Measurements from ENCODE around the gene ATRIP. TPM values are rescaled to one million over a fixed set of nuclear protein-coding genes. Genes with fewer than 3 reads are reported as not detected.

ATRIP gene
- total and polyA plus RNA-seq, 8 donors, result 2.3 to 34.4 (median 4.6) TPM

Other genes with a start within 250 kb of the ATRIP start
- under 1 TPM in 1 of 5 donors, not detected in 4; 0.92 TPM for gene CAMP, start 223.2 kb upstream of the ATRIP start, total RNA-seq
- 1 to 10 TPM in 1 of 3 donors, under 1 TPM in 1, not detected in 1; 0.87 to 1.4 TPM for gene CAMP, start 223.2 kb upstream of the ATRIP start, polyA plus RNA-seq
- 10 to 100 TPM in 1 of 5 donors, 1 to 10 TPM in 3, not detected in 1; 2.7 to 15.6 (median 5.2) TPM for gene ZNF589, start 205.6 kb upstream of the ATRIP start, total RNA-seq
- gene ZNF589, start 205.6 kb upstream of the ATRIP start, polyA plus RNA-seq, result 1 to 10 TPM; 1.7 to 5.9 (median 2.1) TPM
- gene NME6, start 145.4 kb upstream of the ATRIP start, total RNA-seq, result 10 to 100 TPM in 3 of 5 donors, 1 to 10 TPM in 2; 3.8 to 55.1 (median 10.3) TPM
- gene NME6, start 145.4 kb upstream of the ATRIP start, polyA plus RNA-seq, result 10 to 100 TPM; 13.1 to 22.3 (median 15.1) TPM
- gene SPINK8, start 113.1 kb upstream of the ATRIP start, total RNA-seq, result not detected
- not detected for gene SPINK8, start 113.1 kb upstream of the ATRIP start, polyA plus RNA-seq
- gene FBXW12, start 74.5 kb upstream of the ATRIP start, total RNA-seq, result not detected
- gene FBXW12, start 74.5 kb upstream of the ATRIP start, polyA plus RNA-seq, result not detected
- gene PLXNB1, start 16.7 kb upstream of the ATRIP start, total RNA-seq, result 100 to 1,000 TPM in 4 of 5 donors, 10 to 100 TPM in 1; 86.7 to 874 (median 314) TPM
- gene PLXNB1, start 16.7 kb upstream of the ATRIP start, polyA plus RNA-seq, result 100 to 1,000 TPM in 1 of 3 donors, 10 to 100 TPM in 2; 13.9 to 157 (median 45.0) TPM
- gene CCDC51, start 6.6 kb upstream of the ATRIP start, total RNA-seq, result 10 to 100 TPM in 1 of 5 donors, 1 to 10 TPM in 4; 1.8 to 12.5 (median 7.1) TPM
- 10 to 100 TPM in 1 of 3 donors, 1 to 10 TPM in 2; 6.0 to 10.3 (median 9.5) TPM for gene CCDC51, start 6.6 kb upstream of the ATRIP start, polyA plus RNA-seq
- 100 to 1,000 TPM; 107 to 298 (median 230) TPM for gene TMA7, start 6.5 kb upstream of the ATRIP start, total RNA-seq
- gene TMA7, start 6.5 kb upstream of the ATRIP start, polyA plus RNA-seq, result 100 to 1,000 TPM; 644 to 702 (median 660) TPM
- gene SHISA5, start 57.4 kb downstream of the ATRIP start, total RNA-seq, result 100 to 1,000 TPM in 1 of 5 donors, 10 to 100 TPM in 4; 43.4 to 182 (median 51.8) TPM
- 100 to 1,000 TPM in 1 of 3 donors, 10 to 100 TPM in 2; 57.5 to 116 (median 58.7) TPM for gene SHISA5, start 57.4 kb downstream of the ATRIP start, polyA plus RNA-seq
- 1 to 10 TPM in 4 of 5 donors, not detected in 1; 1.0 to 9.6 (median 3.0) TPM for gene PFKFB4, start 110.1 kb downstream of the ATRIP start, total RNA-seq
- 1 to 10 TPM in 2 of 3 donors, under 1 TPM in 1; 0.61 to 3.2 (median 1.5) TPM for gene PFKFB4, start 110.1 kb downstream of the ATRIP start, polyA plus RNA-seq
- under 1 TPM in 2 of 5 donors, not detected in 3; 0.37 to 0.58 TPM for gene UCN2, start 117.0 kb downstream of the ATRIP start, total RNA-seq
- 1 to 10 TPM in 1 of 3 donors, under 1 TPM in 1, not detected in 1; 0.31 to 3.3 TPM for gene UCN2, start 117.0 kb downstream of the ATRIP start, polyA plus RNA-seq
- 10 to 100 TPM in 2 of 5 donors, 1 to 10 TPM in 3; 1.8 to 75.3 (median 7.6) TPM for gene COL7A1, start 148.6 kb downstream of the ATRIP start, total RNA-seq
- gene COL7A1, start 148.6 kb downstream of the ATRIP start, polyA plus RNA-seq, result 100 to 1,000 TPM in 1 of 3 donors, 1 to 10 TPM in 2; 6.3 to 123 (median 7.7) TPM
- 100 to 1,000 TPM; 178 to 568 (median 259) TPM for gene UQCRC1, start 162.9 kb downstream of the ATRIP start, total RNA-seq
- 100 to 1,000 TPM; 218 to 347 (median 295) TPM for gene UQCRC1, start 162.9 kb downstream of the ATRIP start, polyA plus RNA-seq
- gene TMEM89, start 175.0 kb downstream of the ATRIP start, total RNA-seq, result not detected
- under 1 TPM in 1 of 3 donors, not detected in 2; 0.62 TPM for gene TMEM89, start 175.0 kb downstream of the ATRIP start, polyA plus RNA-seq
- 100 to 1,000 TPM in 3 of 5 donors, 10 to 100 TPM in 2; 23.9 to 279 (median 137) TPM for gene SLC26A6, start 188.7 kb downstream of the ATRIP start, total RNA-seq
- 10 to 100 TPM; 14.8 to 67.7 (median 31.4) TPM for gene SLC26A6, start 188.7 kb downstream of the ATRIP start, polyA plus RNA-seq
- 1 to 10 TPM in 4 of 5 donors, not detected in 1; 1.5 to 2.3 (median 1.9) TPM for gene CELSR3, start 216.1 kb downstream of the ATRIP start, total RNA-seq
- gene CELSR3, start 216.1 kb downstream of the ATRIP start, polyA plus RNA-seq, result under 1 TPM; 0.15 to 1.00 (median 0.53) TPM
- gene NCKIPSD, start 239.2 kb downstream of the ATRIP start, total RNA-seq, result 10 to 100 TPM; 16.2 to 46.7 (median 32.6) TPM
- 1 to 10 TPM; 6.1 to 7.7 (median 6.1) TPM for gene NCKIPSD, start 239.2 kb downstream of the ATRIP start, polyA plus RNA-seq

Measured in stomach (tissue), 8 donors.